ENCODE measurements around the gene CILP2.

The CILP2 gene

GRCh38 chr19:19571071-19571786, 33.2 kb downstream of the CILP2 start:
- no peak for DNase-seq

- no peak for DNase-seq
These were observed 37.3 kb downstream of the CILP2 start for GRCh38 chr19:19575411-19575810.

DNA sequence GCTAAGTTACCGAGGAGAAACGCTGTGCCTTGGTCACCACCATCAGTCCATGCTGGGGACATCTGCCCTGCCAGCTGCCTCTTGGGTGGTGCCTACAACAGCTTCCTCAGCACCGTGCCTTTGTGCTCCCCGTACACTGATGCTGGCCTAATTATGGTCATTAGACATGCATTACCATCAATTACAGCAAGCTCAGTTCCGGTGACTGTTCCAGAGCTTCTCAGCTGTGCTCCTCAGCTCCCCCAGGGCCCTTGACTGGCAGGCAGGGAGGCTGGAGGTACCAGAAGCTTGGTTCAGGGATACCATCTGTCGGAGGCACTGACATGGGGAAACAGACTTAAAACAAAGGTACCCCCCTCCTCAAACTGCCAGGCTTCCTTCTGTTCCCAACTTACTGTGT, 40.2 kb downstream of the CILP2 start:
- no peak for DNase-seq

- no peak for DNase-seq
These were observed 41.7 kb downstream of the CILP2 start for GRCh38 chr19:19579533-19580361.

GRCh38 chr19:19580418-19580817, 42.4 kb downstream of the CILP2 start:
- DNase-seq: no peak

- no peak for DNase-seq
These were observed 43.3 kb downstream of the CILP2 start for GRCh38 chr19:19581391-19581790.

DNA sequence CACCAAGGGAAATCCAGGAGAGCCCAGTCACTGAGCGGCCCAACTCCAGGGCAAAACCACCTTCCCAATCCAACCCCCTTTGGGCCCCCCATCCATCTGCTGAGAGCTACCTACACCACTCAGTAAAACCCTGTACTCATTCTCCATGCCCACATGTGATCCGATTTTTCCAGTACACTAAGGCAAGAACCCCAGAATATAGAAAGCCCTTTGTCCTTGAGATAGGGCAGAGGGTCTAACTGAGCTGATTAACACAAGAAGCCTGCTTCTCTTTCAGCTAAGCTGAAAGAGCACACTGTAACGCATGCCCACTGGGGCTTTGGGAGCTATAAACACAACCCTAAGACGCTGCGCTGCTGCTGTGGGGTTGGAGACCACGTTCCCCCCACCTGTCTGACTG, 44.4 kb downstream of the CILP2 start:
- DNase-seq: no peak

DNA sequence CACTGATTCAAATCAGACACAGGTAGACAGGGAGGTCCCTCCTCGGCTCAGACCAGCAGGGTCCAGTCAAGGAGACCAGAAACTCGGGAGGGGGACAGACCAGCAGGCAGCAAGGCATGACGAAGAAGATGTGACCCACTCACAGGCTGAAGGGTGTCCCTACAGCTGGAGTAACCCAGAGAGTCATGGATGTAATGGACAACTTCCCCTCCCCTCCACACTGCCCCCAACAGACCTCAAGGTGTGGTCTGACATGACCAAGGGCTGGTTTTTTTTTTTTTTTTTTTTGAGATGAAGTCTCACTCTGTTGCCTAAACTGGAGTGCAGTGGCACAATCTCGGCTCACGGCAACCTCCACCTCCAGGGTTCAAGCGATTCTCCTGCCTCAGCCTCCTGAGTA, 46.3 kb downstream of the CILP2 start:
- DNase-seq: no peak

GRCh38 chr19:19587771-19588170, 49.7 kb downstream of the CILP2 start:
- no peak for DNase-seq

GRCh38 chr19:19588546-19588945, 50.5 kb downstream of the CILP2 start:
- no peak for DNase-seq

- peak; percentile 97 for DNase-seq
These were observed 53.2 kb downstream of the CILP2 start for GRCh38 chr19:19591133-19591825.

GRCh38 chr19:19592690-19593089, 54.6 kb downstream of the CILP2 start:
- no peak for DNase-seq

DNA sequence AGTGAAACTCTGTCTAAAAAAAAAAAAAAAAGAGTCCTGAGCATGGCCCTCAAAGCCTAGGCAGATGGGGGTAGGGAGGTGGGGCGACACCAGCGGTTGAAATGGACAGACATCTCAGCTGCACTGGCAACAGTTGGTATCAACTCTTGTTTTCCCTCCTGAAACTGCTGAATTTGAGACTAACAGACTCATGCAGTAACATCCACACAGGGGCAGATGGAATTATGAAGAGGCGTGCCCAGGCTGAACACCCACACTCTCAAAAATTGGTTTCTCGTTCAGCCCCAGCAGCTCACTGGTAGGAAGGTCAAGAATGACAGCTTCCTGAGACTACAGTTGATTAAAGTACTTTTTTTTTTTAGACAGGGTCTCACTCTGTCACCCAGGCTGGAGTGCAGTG, 56.3 kb downstream of the CILP2 start:
- DNase-seq: peak; percentile 51

GRCh38 chr19:19595171-19595701, 57.2 kb downstream of the CILP2 start:
- DNase-seq: peak; percentile 92
